GM12864 (cell line): Measurements from ENCODE around the gene CNTN1.

Source experiments
- DNase-seq: peaks from one replicate; pipeline ENCODE4 v3.0.0-alpha.2; 2011; ENCODE audit warnings: low read depth
- H3K4me3 ChIP-seq: 2 replicates; pipeline ENCODE4 v1.5.1; 2011; ENCODE audit warnings: mild to moderate bottlenecking, low read depth, low read length, control low read depth
- TF ChIP-seq, protein P1 (sequence below): IDR thresholded peaks from 2 replicates; pipeline ENCODE4 v1.5.1; 2011; ENCODE audit warnings: low read depth, mild to moderate bottlenecking, moderate library complexity, low read length, control low read depth, inconsistent platforms; ENCODE audit errors: missing control alignments

The CNTN1 gene

DNA sequence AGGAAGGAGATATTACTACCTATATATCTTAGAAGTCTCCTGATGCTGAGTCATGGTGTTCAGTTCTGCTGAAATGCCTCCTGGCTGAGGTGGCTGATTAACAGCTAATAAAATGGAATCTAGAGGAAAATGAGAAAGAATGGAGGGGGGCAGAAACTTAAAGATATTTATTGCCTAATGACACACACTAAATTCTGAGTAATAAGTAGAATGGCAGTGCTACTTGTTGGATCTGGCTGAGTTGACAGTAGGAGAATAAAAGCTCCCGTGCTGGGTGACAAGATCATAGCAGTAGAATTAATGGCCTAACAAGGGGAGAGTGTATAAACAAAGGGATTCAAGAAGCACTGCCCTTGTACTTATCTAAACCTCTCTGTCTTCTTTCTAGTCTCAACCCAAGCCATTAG, 137.5 kb downstream of the CNTN1 start:
- no peak overlapping the region for H3K4me3 ChIP-seq
- TF ChIP-seq, protein P1, sequence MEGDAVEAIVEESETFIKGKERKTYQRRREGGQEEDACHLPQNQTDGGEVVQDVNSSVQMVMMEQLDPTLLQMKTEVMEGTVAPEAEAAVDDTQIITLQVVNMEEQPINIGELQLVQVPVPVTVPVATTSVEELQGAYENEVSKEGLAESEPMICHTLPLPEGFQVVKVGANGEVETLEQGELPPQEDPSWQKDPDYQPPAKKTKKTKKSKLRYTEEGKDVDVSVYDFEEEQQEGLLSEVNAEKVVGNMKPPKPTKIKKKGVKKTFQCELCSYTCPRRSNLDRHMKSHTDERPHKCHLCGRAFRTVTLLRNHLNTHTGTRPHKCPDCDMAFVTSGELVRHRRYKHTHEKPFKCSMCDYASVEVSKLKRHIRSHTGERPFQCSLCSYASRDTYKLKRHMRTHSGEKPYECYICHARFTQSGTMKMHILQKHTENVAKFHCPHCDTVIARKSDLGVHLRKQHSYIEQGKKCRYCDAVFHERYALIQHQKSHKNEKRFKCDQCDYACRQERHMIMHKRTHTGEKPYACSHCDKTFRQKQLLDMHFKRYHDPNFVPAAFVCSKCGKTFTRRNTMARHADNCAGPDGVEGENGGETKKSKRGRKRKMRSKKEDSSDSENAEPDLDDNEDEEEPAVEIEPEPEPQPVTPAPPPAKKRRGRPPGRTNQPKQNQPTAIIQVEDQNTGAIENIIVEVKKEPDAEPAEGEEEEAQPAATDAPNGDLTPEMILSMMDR, result no peak
- no peak for DNase-seq

DNA sequence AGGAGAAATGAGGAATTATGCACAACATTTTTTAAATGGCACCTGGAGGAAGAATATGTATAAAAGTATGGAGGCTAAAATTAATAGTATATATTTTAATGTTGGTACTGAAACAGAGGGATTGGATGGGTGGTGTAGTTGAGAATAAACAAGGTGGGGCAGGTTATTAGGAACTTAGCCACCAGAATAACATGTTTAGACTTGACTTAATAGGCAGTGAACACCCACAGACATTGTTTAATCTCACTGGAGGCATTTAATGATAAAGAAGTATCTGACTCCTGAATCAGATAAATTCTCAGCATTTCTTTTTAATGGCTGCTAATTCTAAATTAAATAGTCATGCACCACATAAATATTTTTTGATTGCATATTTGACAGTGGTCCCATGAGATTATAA, 139.7 kb downstream of the CNTN1 start:
- no peak for DNase-seq
- no peak overlapping the region for H3K4me3 ChIP-seq
- TF ChIP-seq, protein P1, result no peak

DNA sequence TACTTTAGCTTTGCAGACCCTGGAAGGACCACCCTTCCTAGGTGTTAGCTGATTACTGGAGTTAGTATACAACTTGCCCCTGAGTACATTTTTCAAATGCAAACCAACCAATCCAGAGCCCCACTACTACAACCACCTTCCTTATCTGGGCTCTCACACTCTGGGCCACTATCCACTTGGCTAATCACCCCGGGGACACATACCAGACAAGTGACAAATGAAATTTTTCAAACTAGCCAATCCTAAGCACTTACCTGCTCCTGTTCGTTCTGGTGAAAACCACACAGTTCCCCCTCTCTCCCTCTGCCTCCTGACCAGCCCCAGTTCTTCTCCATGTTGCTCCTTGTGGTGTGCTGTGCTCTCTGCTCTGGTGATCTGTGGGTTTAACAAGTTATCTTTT, 140.4 kb downstream of the CNTN1 start:
- no peak overlapping the region for H3K4me3 ChIP-seq
- TF ChIP-seq, protein P1, result no peak
- no peak for DNase-seq

DNA sequence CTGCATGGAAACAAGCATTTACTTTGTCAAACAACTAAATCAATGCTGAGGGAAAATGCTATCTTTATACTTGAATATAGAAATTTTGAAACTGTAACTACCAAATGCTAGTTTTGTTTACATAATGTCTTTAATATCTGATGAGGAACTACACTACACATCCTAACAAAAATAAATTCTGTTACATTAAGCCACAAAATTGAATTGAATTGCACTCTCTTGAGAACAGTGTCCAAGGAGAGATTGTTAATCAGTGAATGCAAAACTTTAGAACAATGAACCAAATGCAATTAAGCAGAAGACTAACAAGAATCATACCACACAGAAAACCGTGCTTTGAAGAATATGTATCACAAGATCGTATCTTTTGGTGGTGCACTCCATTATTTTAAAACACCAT, 141.6 kb downstream of the CNTN1 start:
- TF ChIP-seq, protein P1, result no peak
- H3K4me3 ChIP-seq, result no peak overlapping the region
- DNase-seq, result no peak

DNA sequence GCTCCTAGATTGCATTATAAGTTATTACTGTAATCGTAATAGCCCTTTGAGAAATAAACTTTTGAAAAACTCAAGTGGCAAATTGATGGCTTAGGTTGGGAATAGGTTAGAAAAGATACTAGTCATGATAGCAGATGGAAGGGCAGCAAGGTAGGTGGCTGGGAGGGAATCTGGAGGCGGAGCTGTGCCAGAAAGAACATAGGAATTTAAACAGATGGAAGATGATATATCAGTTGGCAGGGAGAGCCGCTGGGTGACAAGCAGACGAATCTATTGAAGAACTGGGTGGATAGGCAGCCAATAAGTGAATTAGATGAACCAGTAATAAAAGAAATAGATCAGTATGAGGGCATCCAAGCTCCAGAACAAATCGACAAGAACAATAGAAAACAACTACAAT, 142.1 kb downstream of the CNTN1 start:
- H3K4me3 ChIP-seq, result no peak overlapping the region
- TF ChIP-seq, protein P1, result no peak
- no peak for DNase-seq

DNA sequence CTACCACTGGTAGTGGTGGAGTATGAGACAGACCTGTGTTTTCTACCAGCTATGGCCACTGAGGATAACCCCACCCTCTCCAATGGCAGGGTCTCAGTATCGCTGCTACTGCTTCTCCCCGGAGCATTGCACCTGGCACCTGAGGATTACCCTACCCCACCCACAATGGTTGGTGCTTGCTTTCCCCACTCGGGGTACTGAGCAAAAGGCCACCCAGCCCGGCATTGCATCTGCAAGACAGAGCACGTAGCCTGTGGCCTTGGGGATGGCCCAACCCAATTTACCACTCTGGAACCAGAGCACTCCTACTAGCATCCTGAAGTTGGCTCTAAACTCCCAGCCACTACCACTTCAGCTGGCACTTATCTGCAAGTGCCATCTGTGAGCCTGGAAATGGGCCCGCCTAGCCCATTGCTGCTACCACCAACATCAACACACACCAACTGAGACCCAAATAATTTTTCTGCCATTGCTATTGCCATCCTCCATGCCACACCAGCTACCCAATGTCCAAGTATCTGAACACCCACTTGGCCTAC, 145.7 kb downstream of the CNTN1 start:
- no peak overlapping the region for H3K4me3 ChIP-seq
- TF ChIP-seq, protein P1, result no peak
- no peak for DNase-seq

DNA sequence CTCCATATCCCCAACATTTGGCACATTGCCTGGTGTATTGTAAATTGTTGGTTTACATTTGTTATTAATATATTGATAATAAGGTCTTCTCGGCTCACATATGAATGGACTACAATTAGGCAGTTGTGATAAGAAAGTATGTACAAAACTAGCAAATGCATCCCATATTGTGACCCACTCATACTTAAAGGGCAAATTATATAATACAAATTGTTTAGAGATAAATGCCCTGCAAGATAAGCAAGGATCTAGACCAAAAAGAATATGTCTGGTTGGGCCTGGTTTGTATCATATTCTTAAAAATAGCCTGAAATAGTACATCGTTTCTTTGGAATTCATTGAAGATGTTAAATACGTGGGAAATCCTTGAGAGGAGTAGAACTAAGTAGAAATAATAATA, 151.3 kb downstream of the CNTN1 start:
- TF ChIP-seq, protein P1, result no peak
- DNase-seq, result no peak
- no peak overlapping the region for H3K4me3 ChIP-seq
